HEK293 (cell line): ENCODE data around the gene TMEM150B.

Source experiments
- EGR2 ChIP-seq: fragments of 450-650 bp; formaldehyde crosslinking; IDR thresholded peaks from 2 replicates; pipeline ENCODE4 v1.5.1; 2016; ENCODE audit warnings: low read depth, missing biosample characterization, missing genetic modification characterization
- INSM2 ChIP-seq: fragments of 450-650 bp; formaldehyde crosslinking; IDR thresholded peaks from 2 replicates; pipeline ENCODE4 v1.5.1; 2016; ENCODE audit warnings: missing biosample characterization, missing genetic modification characterization
- PRDM10 ChIP-seq: fragments of 450-650 bp; formaldehyde crosslinking; IDR thresholded peaks from 2 replicates; pipeline ENCODE4 v1.5.1; 2016; ENCODE audit warnings: missing biosample characterization, missing genetic modification characterization
- PRDM2 ChIP-seq: fragments of 450-650 bp; formaldehyde crosslinking; IDR thresholded peaks from 2 replicates; pipeline ENCODE4 v1.5.1; 2016; ENCODE audit warnings: missing biosample characterization, missing genetic modification characterization, borderline replicate concordance
- SP3 ChIP-seq: fragments of 450-650 bp; formaldehyde crosslinking; IDR thresholded peaks from 2 replicates; pipeline ENCODE4 v1.5.1; 2016; ENCODE audit warnings: missing biosample characterization, missing genetic modification characterization
- TRIM28 ChIP-seq: IDR thresholded peaks from 2 replicates; pipeline ENCODE4 v1.6.1; 2011; ENCODE audit warnings: low read length, control low read depth, borderline replicate concordance
- ZBTB6 ChIP-seq: fragments of 450-650 bp; formaldehyde crosslinking; IDR thresholded peaks from 2 replicates; pipeline ENCODE4 v1.5.1; 2017; ENCODE audit warnings: missing biosample characterization, missing genetic modification characterization
- ZNF169 ChIP-seq: fragments of 450-650 bp; formaldehyde crosslinking; IDR thresholded peaks from 2 replicates; pipeline ENCODE4 v1.5.1; 2016; ENCODE audit warnings: missing biosample characterization, missing genetic modification characterization
- ZNF221 ChIP-seq: fragments of 450-650 bp; formaldehyde crosslinking; IDR thresholded peaks from 2 replicates; pipeline ENCODE4 v1.5.1; 2017; ENCODE audit warnings: missing biosample characterization, missing genetic modification characterization, borderline replicate concordance
- ZNF423 ChIP-seq: fragments of 450-650 bp; formaldehyde crosslinking; IDR thresholded peaks from 2 replicates; pipeline ENCODE4 v1.5.1; 2016; ENCODE audit warnings: missing biosample characterization, missing genetic modification characterization
- ZNF571 ChIP-seq: fragments of 450-650 bp; formaldehyde crosslinking; IDR thresholded peaks from 2 replicates; pipeline ENCODE4 v1.5.0; 2017; ENCODE audit warnings: missing biosample characterization, missing genetic modification characterization
- ZSCAN16 ChIP-seq: fragments of 450-650 bp; formaldehyde crosslinking; IDR thresholded peaks from 2 replicates; pipeline ENCODE4 v1.5.1; 2016; ENCODE audit warnings: missing biosample characterization, missing genetic modification characterization
- ZSCAN5A ChIP-seq: fragments of 450-650 bp; formaldehyde crosslinking; IDR thresholded peaks from 2 replicates; pipeline ENCODE4 v1.5.1; 2016; ENCODE audit warnings: missing biosample characterization, missing genetic modification characterization

Gene TMEM150B

GRCh38 chr19:55272142-55272541 is 53.0 kb downstream of the TMEM150B start (continued):
- no peak for TF ChIP-seq PRDM2 (tag by site-specific recombination)
- TF ChIP-seq ZNF169 (tag by site-specific recombination), result no peak
- no peak for TF ChIP-seq TRIM28
- no peak for TF ChIP-seq INSM2 (tag by site-specific recombination)
- TF ChIP-seq ZNF571 (tag by site-specific recombination), result no peak
- no peak for TF ChIP-seq ZSCAN16
- no peak for TF ChIP-seq ZNF221 (tag by site-specific recombination)
- no peak for TF ChIP-seq SP3 (tag by site-specific recombination)
- no peak for TF ChIP-seq ZBTB6 (tag by site-specific recombination)
- TF ChIP-seq ZNF423 (tag by site-specific recombination), result no peak
- TF ChIP-seq ZSCAN5A (tag by site-specific recombination), result no peak
- TF ChIP-seq PRDM10 (tag by site-specific recombination), result no peak
- TF ChIP-seq EGR2 (tag by site-specific recombination), result no peak
